Measurements from ENCODE around the gene TGIF2.

DNA sequence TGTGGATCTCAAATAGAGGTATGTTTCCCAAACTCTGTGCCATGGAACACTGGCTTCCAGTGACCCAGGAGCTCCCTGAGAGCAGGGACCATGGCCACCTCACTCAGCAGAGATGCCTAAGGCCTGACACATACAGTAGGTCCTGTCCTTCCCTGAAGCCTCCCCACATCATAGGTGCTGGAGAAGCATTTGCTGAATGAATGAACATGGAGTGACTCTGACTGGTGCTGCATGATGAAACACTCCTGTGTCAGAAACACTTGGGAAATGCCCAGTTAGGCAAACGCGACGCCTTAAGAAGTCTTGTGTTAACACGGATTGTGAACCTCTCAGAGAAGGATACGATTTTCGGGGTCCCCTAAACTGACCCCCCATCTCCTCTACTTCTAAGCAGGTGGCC, 58.2 kb downstream of the TGIF2 start:
- TF ChIP-seq EZH2phosphoT487 (IDR thresholded peaks at IDR 0.05; ENCODE audit: insufficient read depth, low read depth) (no peak), EZH2 (IDR thresholded peaks at IDR 0.05; ENCODE audit: insufficient read depth, poor library complexity, severe bottlenecking) (no peak)

All from GM23248 (cell line).